ENCODE data around the gene NFX1. TPM values are rescaled to one million over a fixed set of nuclear protein-coding genes. Genes with fewer than 3 reads are reported as not detected.

The NFX1 gene
- total and polyA plus RNA-seq, 9 of the 15 experiments (the other 6 are each of a cell fraction or from before 2014, with no cell fraction given): 8.8 to 38.9 (median 26.8) TPM

- TF ChIP-seq, protein P1, sequence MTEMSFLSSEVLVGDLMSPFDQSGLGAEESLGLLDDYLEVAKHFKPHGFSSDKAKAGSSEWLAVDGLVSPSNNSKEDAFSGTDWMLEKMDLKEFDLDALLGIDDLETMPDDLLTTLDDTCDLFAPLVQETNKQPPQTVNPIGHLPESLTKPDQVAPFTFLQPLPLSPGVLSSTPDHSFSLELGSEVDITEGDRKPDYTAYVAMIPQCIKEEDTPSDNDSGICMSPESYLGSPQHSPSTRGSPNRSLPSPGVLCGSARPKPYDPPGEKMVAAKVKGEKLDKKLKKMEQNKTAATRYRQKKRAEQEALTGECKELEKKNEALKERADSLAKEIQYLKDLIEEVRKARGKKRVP (CRISPR knock-in tag; IDR thresholded peaks at IDR 0.05): no peak
Measured at GRCh38 chr9:33290247-33291030, at the start of gene NFX1 (continued).

- CTCF ChIA-PET (ENCODE audit: low intra/inter-chr PET ratio): no interaction called here
- no peak for FAIRE-seq
Measured at GRCh38 chr9:33241298-33241697, 49.0 kb upstream of the NFX1 start.

More at GRCh38 chr9:33241298-33241697, 49.0 kb upstream of the NFX1 start:
- in situ Hi-C loops (cut with MboI): loop anchor here (25.0 kb wide), 2 partner anchors 679 to 854 kb away; partner anchors contain the start of genes ACO1, NDUFB6, SMIM27 and TOPORS
- Histone ChIP-seq H3K27me3 (ENCODE audit: control insufficient read depth in 2 of 2, insufficient read depth in 2 of 2, low read length in 2 of 2) (no peaks in the 10 kb centered on the region), H3K9me3 (replicated peaks; ENCODE audit: control insufficient read depth, insufficient read depth, low read depth, low read length) (no peaks in the 10 kb centered on the region), H3K4me3 (no peak overlapping the region), H3K79me2 (ENCODE audit: control insufficient read depth, insufficient read depth, low read length) (no peaks in the 10 kb centered on the region), H3K4me1 (replicated peaks in 1 of 2; ENCODE audit: control insufficient read depth in 2 of 2, insufficient read depth in 2 of 2, low read length in 2 of 2) (peaks cover 17 to 20% of the 10 kb centered on the region in 2 experiments; a peak in 4 of 5 replicates), H3K4me2 (ENCODE audit: insufficient read depth, low read length) (no peak overlapping the region), H3K9me1 (ENCODE audit: control insufficient read depth, insufficient read depth, low read length) (no peaks in the 10 kb centered on the region), H3K36me3 (ENCODE audit: control insufficient read depth, insufficient read depth, low read length) (no peaks in the 10 kb centered on the region), H3K27ac (ENCODE audit: extremely low read depth, low read depth, low read length) (no peak overlapping the region), H2AFZ (ENCODE audit: low read depth, low read length) (no peak overlapping the region), H3K9ac (ENCODE audit: insufficient read depth in 1 of 2, low read depth in 2 of 2, low read length in 2 of 2) (no peak overlapping the region; a peak in 1 of 4 replicates), H4K20me1 (replicated peaks; ENCODE audit: control insufficient read depth, insufficient read depth, low read length) (no peaks in the 10 kb centered on the region)
- intact Hi-C loops (cut with micrococcal nuclease): loop anchor here (2.0 kb wide), 1 partner anchor 22 kb away; no protein-coding TSS in a partner anchor
- DNase-seq (ENCODE audit: extremely low read depth in 1 of 4, low spot score in 3 of 4) (no peak), ATAC-seq (no peak)
- WGBS (ENCODE audit: insufficient coverage, low coverage, missing lambda C conversion rate): 64% methylated on average over 4 of the region's 5 CpGs
- TF ChIP-seq HDAC1 (IDR thresholded peaks at IDR 0.05): no peak
- no peak for TF ChIP-seq XRCC5 (IDR thresholded peaks at IDR 0.05; ENCODE audit: low read depth, low read length)
- TF ChIP-seq, protein P2, sequence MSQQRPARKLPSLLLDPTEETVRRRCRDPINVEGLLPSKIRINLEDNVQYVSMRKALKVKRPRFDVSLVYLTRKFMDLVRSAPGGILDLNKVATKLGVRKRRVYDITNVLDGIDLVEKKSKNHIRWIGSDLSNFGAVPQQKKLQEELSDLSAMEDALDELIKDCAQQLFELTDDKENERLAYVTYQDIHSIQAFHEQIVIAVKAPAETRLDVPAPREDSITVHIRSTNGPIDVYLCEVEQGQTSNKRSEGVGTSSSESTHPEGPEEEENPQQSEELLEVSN (IDR thresholded peaks at IDR 0.05; ENCODE audit: borderline replicate concordance in 1 of 2, extremely low read depth in 1 of 2, insufficient read depth in 1 of 2, insufficient read length in 1 of 2, low read depth in 1 of 2, low read length in 1 of 2, poor library complexity in 1 of 2, severe bottlenecking in 1 of 2): no peak
- TF ChIP-seq, protein P3, sequence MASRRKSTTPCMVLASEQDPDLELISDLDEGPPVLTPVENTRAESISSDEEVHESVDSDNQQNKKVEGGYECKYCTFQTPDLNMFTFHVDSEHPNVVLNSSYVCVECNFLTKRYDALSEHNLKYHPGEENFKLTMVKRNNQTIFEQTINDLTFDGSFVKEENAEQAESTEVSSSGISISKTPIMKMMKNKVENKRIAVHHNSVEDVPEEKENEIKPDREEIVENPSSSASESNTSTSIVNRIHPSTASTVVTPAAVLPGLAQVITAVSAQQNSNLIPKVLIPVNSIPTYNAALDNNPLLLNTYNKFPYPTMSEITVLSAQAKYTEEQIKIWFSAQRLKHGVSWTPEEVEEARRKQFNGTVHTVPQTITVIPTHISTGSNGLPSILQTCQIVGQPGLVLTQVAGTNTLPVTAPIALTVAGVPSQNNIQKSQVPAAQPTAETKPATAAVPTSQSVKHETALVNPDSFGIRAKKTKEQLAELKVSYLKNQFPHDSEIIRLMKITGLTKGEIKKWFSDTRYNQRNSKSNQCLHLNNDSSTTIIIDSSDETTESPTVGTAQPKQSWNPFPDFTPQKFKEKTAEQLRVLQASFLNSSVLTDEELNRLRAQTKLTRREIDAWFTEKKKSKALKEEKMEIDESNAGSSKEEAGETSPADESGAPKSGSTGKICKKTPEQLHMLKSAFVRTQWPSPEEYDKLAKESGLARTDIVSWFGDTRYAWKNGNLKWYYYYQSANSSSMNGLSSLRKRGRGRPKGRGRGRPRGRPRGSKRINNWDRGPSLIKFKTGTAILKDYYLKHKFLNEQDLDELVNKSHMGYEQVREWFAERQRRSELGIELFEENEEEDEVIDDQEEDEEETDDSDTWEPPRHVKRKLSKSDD (conservative IDR thresholded peaks at IDR 0.05; ENCODE audit: low read length): no peak
- TF ChIP-seq, protein P4, sequence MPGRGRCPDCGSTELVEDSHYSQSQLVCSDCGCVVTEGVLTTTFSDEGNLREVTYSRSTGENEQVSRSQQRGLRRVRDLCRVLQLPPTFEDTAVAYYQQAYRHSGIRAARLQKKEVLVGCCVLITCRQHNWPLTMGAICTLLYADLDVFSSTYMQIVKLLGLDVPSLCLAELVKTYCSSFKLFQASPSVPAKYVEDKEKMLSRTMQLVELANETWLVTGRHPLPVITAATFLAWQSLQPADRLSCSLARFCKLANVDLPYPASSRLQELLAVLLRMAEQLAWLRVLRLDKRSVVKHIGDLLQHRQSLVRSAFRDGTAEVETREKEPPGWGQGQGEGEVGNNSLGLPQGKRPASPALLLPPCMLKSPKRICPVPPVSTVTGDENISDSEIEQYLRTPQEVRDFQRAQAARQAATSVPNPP (IDR thresholded peaks at IDR 0.05; ENCODE audit: borderline replicate concordance, insufficient read depth, insufficient read length): no peak
- TF ChIP-seq NUFIP1 (IDR thresholded peaks at IDR 0.05; ENCODE audit: partially characterized antibody): no peak
- TF ChIP-seq C11orf30 (IDR thresholded peaks at IDR 0.05; ENCODE audit: low read depth): no peak
- BruUV-seq (replicated peaks): no TSS peak
- POLR2A ChIA-PET: interaction anchor here (1.0 to 2.3 kb wide), 6 partner anchors 9 to 299 kb away, joined by 3 to 10 read pairs (median 4); partner anchors contain the start of genes DNAJA1 and NFX1

Data from K562 (cell line).